Measurements from ENCODE around the gene DEPDC5. TPM values are rescaled to one million over a fixed set of nuclear protein-coding genes. Genes with fewer than 3 reads are reported as not detected.
"Not testable (repeated sequence)": the region's sequence is repeated elsewhere in the genome, so short reads cannot be mapped to it uniquely, and the experiment has no call there.

DEPDC5 gene
- total RNA-seq, 2 experiments from 2014 or later: 43.0 to 77.1 TPM

GRCh38 chr22:31800065-31800464, 46.2 kb downstream of the DEPDC5 start:
- DNase-seq (ENCODE audit: low spot score): no peak
- Histone ChIP-seq H3K9me2 (ENCODE audit: insufficient read depth, low read length) (no peaks in the 10 kb centered on the region), H3K4me1 (ENCODE audit: insufficient read depth, low read length, poor library complexity, severe bottlenecking) (no peaks in the 10 kb centered on the region), H2AFZ (ENCODE audit: low read length) (no peak overlapping the region), H3K9me3 (ENCODE audit: low read length) (no peaks in the 10 kb centered on the region), H3K27ac (ENCODE audit: low read depth, low read length, poor library complexity, severe bottlenecking) (no peak overlapping the region), H4K20me1 (ENCODE audit: insufficient read depth, low read length) (no peaks in the 10 kb centered on the region), H3K4me3 (ENCODE audit: low read depth, low read length, poor library complexity, severe bottlenecking) (no peak overlapping the region), H3K79me2 (ENCODE audit: insufficient read depth, low read depth, low read length) (no peaks in the 10 kb centered on the region), H3K36me3 (ENCODE audit: insufficient read depth, low read length) (peaks cover 81% of the 10 kb centered on the region), H3K4me2 (ENCODE audit: low read length) (no peak overlapping the region)
- BruUV-seq (replicated peaks): no TSS peak
- no peak for TF ChIP-seq CTCF (conservative IDR thresholded peaks at IDR 0.05; ENCODE audit: low read length)
- CTCF ChIA-PET (ENCODE audit: unreplicated experiment): no interaction called here
- POLR2A ChIA-PET: interaction anchor here (0.6 to 0.7 kb wide), 2 partner anchors 63 to 98 kb away, joined by 3 to 4 read pairs; no protein-coding TSS in a partner anchor
- intact Hi-C loops (cut with micrococcal nuclease; ENCODE audit: unreplicated experiment): no loop called here

- POLR2A ChIA-PET: interaction anchor here (0.7 kb wide), 1 partner anchor 218 kb away, joined by 3 read pairs; no protein-coding TSS in a partner anchor
- peaks cover 87% of the 10 kb centered on the region for H3K36me3 ChIP-seq (ENCODE audit: insufficient read depth, low read length)
- H3K4me1 ChIP-seq (ENCODE audit: insufficient read depth, low read length, poor library complexity, severe bottlenecking); CTCF ChIA-PET (ENCODE audit: unreplicated experiment); H3K4me2 ChIP-seq (ENCODE audit: low read length); intact Hi-C loops (cut with micrococcal nuclease; ENCODE audit: unreplicated experiment); H4K20me1 ChIP-seq (ENCODE audit: insufficient read depth, low read length); H3K79me2 ChIP-seq (ENCODE audit: insufficient read depth, low read depth, low read length); H3K9me3 ChIP-seq (ENCODE audit: low read length); H3K4me3 ChIP-seq (ENCODE audit: low read depth, low read length, poor library complexity, severe bottlenecking); H2AFZ ChIP-seq (ENCODE audit: low read length); H3K9me2 ChIP-seq (ENCODE audit: insufficient read depth, low read length); H3K27ac ChIP-seq (ENCODE audit: low read depth, low read length, poor library complexity, severe bottlenecking); DNase-seq (ENCODE audit: low spot score); BruUV-seq (replicated peaks): not testable (repeated sequence)
These were observed 47.0 kb downstream of the DEPDC5 start for GRCh38 chr22:31800861-31801260.

GRCh38 chr22:31802575-31802974, 48.8 kb downstream of the DEPDC5 start:
- Histone ChIP-seq H3K36me3 (ENCODE audit: insufficient read depth, low read length) (peaks cover 96% of the 10 kb centered on the region), H3K9me3 (ENCODE audit: low read length) (no peaks in the 10 kb centered on the region), H3K27ac (ENCODE audit: low read depth, low read length, poor library complexity, severe bottlenecking) (no peak overlapping the region), H3K4me1 (ENCODE audit: insufficient read depth, low read length, poor library complexity, severe bottlenecking) (no peaks in the 10 kb centered on the region), H3K4me3 (ENCODE audit: low read depth, low read length, poor library complexity, severe bottlenecking) (no peak overlapping the region), H3K9me2 (ENCODE audit: insufficient read depth, low read length) (no peaks in the 10 kb centered on the region), H4K20me1 (ENCODE audit: insufficient read depth, low read length) (no peaks in the 10 kb centered on the region), H3K79me2 (ENCODE audit: insufficient read depth, low read depth, low read length) (no peaks in the 10 kb centered on the region), H3K4me2 (ENCODE audit: low read length) (no peak overlapping the region), H2AFZ (ENCODE audit: low read length) (no peak overlapping the region)
- no TSS peak for BruUV-seq (replicated peaks)
- no peak for DNase-seq (ENCODE audit: low spot score)
- no peak for TF ChIP-seq CTCF (conservative IDR thresholded peaks at IDR 0.05; ENCODE audit: low read length)
- TF ChIP-seq EZH2phosphoT487 (IDR thresholded peaks at IDR 0.05; ENCODE audit: borderline replicate concordance, low read depth, low read length): no peak
- CTCF ChIA-PET (ENCODE audit: unreplicated experiment): no interaction called here
- intact Hi-C loops (cut with micrococcal nuclease; ENCODE audit: unreplicated experiment): no loop called here
- POLR2A ChIA-PET: no interaction called here
